ENCODE measurements around the gene FOXO3. TPM values are rescaled to one million over a fixed set of nuclear protein-coding genes. Genes with fewer than 3 reads are reported as not detected.

FOXO3 gene
- total RNA-seq, 2 donors from 2014 or later: 16.4 to 20.3 TPM

DNA sequence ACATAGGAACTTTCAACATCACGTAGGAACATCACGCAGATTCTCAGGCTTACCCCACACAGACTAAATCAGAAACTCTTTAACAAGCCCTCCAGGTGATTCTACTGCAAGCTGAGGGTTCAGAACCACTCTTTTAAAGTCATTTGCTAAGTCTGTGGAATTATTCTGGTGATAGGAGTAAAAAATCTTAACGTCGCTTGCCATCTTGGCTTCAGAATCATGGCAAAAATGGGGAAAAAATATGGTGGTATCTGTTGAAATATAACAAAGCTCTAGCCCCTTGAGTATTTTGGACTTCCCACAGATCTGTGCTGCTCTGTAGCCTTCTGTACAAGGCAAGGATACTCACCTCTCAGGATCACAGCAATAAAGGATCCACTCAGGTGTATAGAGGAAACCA, 17.4 kb downstream of the FOXO3 start:
- H3K36me3 ChIP-seq (ENCODE audit: control insufficient read depth, insufficient read depth, low read length): peaks cover 4% of the 10 kb centered on the region
- H3K4me3 ChIP-seq (ENCODE audit: low read length): no peak overlapping the region
- TF ChIP-seq, protein P1, sequence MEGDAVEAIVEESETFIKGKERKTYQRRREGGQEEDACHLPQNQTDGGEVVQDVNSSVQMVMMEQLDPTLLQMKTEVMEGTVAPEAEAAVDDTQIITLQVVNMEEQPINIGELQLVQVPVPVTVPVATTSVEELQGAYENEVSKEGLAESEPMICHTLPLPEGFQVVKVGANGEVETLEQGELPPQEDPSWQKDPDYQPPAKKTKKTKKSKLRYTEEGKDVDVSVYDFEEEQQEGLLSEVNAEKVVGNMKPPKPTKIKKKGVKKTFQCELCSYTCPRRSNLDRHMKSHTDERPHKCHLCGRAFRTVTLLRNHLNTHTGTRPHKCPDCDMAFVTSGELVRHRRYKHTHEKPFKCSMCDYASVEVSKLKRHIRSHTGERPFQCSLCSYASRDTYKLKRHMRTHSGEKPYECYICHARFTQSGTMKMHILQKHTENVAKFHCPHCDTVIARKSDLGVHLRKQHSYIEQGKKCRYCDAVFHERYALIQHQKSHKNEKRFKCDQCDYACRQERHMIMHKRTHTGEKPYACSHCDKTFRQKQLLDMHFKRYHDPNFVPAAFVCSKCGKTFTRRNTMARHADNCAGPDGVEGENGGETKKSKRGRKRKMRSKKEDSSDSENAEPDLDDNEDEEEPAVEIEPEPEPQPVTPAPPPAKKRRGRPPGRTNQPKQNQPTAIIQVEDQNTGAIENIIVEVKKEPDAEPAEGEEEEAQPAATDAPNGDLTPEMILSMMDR (conservative IDR thresholded peaks at IDR 0.05): no peak
- H3K27ac ChIP-seq (ENCODE audit: low read depth, low read length): no peak overlapping the region
- H3K4me1 ChIP-seq (ENCODE audit: control insufficient read depth, insufficient read depth, low read length): no peaks in the 10 kb centered on the region
- DNase-seq: no peak
- H3K9ac ChIP-seq (ENCODE audit: extremely low read depth, low read length, poor library complexity, severe bottlenecking): no peak overlapping the region
- Mint-ChIP-seq H3K27me3 (ENCODE audit: insufficient read depth) (no peaks in the 10 kb centered on the region), H3K4me1 (peaks cover 17% of the 10 kb centered on the region), H3K36me3 (ENCODE audit: low read depth) (peaks cover 16% of the 10 kb centered on the region), H3K9me3 (no peaks in the 10 kb centered on the region), H3K4me3 (no peak overlapping the region), H3K27ac (no peak overlapping the region)
- H3K27me3 ChIP-seq (ENCODE audit: control insufficient read depth, insufficient read depth, low read length, poor library complexity, severe bottlenecking): no peaks in the 10 kb centered on the region
- WGBS, 2 experiments (ENCODE audit: insufficient coverage in 1 of 2, insufficient read length in 1 of 2): 95 to 100% methylated on average over 2 to 4 of the region's 4 CpGs
- H3K9me3 ChIP-seq (ENCODE audit: control insufficient read depth, low read length): no peaks in the 10 kb centered on the region

DNA sequence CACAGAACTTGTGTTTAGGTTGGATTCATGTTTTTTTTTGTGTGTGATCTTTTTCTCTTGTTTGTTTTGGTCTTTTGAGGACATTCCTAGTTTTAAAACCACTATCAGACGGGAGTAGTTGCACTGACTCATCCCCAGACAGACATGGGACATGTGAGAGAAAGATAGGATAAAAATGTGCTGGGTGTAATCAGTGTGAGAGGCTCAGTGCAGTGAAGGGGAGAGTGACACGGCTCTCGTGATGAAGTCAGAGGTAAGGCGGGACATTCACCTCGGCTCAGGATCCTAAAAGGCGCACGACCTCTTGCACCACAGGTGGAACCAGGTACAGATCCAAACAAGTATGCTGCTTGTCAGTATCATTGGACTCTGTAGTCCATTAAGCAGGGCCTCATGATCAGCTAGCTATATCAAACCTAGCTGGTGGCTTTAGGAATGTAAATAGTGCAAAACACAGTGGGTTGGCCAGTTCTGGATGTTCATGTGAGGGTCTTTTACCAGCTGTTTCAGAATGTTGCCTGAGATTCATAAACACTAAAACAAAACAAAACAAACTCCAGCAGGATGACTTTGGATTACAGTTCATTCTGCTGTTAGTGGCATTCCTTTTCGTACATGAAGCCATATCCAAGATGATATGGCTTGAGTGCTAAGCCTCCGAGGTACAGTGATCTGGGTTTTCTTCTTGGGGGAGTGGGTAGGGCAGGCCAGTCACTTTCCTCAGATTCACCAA, 18.0 kb downstream of the FOXO3 start:
- TF ChIP-seq, protein P1 (conservative IDR thresholded peaks at IDR 0.05): no peak
- Mint-ChIP-seq H3K27ac (no peak overlapping the region), H3K27me3 (ENCODE audit: insufficient read depth) (no peaks in the 10 kb centered on the region), H3K4me3 (no peak overlapping the region), H3K36me3 (ENCODE audit: low read depth) (peaks cover 14% of the 10 kb centered on the region), H3K4me1 (peaks cover 18% of the 10 kb centered on the region), H3K9me3 (no peaks in the 10 kb centered on the region)
- Histone ChIP-seq H3K27me3 (ENCODE audit: control insufficient read depth, insufficient read depth, low read length, poor library complexity, severe bottlenecking) (no peaks in the 10 kb centered on the region), H3K4me3 (ENCODE audit: low read length) (no peak overlapping the region), H3K9ac (ENCODE audit: extremely low read depth, low read length, poor library complexity, severe bottlenecking) (no peak overlapping the region), H3K4me1 (ENCODE audit: control insufficient read depth, insufficient read depth, low read length) (no peaks in the 10 kb centered on the region), H3K9me3 (ENCODE audit: control insufficient read depth, low read length) (no peaks in the 10 kb centered on the region), H3K36me3 (ENCODE audit: control insufficient read depth, insufficient read depth, low read length) (peaks cover 4% of the 10 kb centered on the region), H3K27ac (ENCODE audit: low read depth, low read length) (no peak overlapping the region)
- WGBS, 2 experiments (ENCODE audit: insufficient coverage in 1 of 2, insufficient read length in 1 of 2): 94 to 96% methylated on average over 6 to 9 of the region's 9 CpGs
- no peak for DNase-seq

DNA sequence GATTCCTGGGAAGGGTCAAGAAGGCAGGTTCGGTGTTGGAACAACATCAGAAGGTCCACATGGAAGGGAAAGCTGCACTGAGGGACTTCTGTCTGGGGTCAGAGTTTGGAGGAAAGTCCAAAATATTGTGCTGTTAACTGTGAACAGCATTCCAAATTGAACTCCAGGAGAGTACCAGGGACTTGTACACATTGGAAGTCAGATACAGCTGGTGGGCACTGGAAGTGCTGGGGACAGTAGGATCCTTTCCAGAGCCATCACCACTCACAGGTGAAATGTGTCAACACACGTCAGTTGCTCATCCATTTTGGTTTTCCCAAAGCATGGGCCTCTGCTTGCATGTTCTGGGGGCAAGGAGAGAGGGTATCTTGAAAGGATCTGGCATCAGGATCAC, 18.6 kb downstream of the FOXO3 start:
- Histone ChIP-seq H3K27me3 (ENCODE audit: control insufficient read depth, insufficient read depth, low read length, poor library complexity, severe bottlenecking) (no peaks in the 10 kb centered on the region), H3K9me3 (ENCODE audit: control insufficient read depth, low read length) (no peaks in the 10 kb centered on the region), H3K9ac (ENCODE audit: extremely low read depth, low read length, poor library complexity, severe bottlenecking) (no peak overlapping the region), H3K4me3 (ENCODE audit: low read length) (no peak overlapping the region), H3K27ac (ENCODE audit: low read depth, low read length) (no peak overlapping the region), H3K36me3 (ENCODE audit: control insufficient read depth, insufficient read depth, low read length) (peaks cover 4% of the 10 kb centered on the region), H3K4me1 (ENCODE audit: control insufficient read depth, insufficient read depth, low read length) (no peaks in the 10 kb centered on the region)
- H3K9me3 Mint-ChIP-seq: no peaks in the 10 kb centered on the region
- H3K36me3 Mint-ChIP-seq (ENCODE audit: low read depth): peaks cover 14% of the 10 kb centered on the region
- H3K27me3 Mint-ChIP-seq (ENCODE audit: insufficient read depth): no peaks in the 10 kb centered on the region
- TF ChIP-seq, protein P1 (conservative IDR thresholded peaks at IDR 0.05): no peak
- H3K4me3 Mint-ChIP-seq: no peak overlapping the region
- no peak overlapping the region for H3K27ac Mint-ChIP-seq
- DNase-seq: no peak
- WGBS, 2 experiments (ENCODE audit: insufficient coverage in 1 of 2, insufficient read length in 1 of 2): 75 to 91% methylated on average over 1 to 2 of the region's 2 CpGs
- peaks cover 18% of the 10 kb centered on the region for H3K4me1 Mint-ChIP-seq
